ENCODE data around the gene DCP2. TPM values are rescaled to one million over a fixed set of nuclear protein-coding genes. Genes with fewer than 3 reads are reported as not detected.

Gene DCP2
- total RNA-seq, 1 experiment from 2014 or later: 186 TPM

DNA sequence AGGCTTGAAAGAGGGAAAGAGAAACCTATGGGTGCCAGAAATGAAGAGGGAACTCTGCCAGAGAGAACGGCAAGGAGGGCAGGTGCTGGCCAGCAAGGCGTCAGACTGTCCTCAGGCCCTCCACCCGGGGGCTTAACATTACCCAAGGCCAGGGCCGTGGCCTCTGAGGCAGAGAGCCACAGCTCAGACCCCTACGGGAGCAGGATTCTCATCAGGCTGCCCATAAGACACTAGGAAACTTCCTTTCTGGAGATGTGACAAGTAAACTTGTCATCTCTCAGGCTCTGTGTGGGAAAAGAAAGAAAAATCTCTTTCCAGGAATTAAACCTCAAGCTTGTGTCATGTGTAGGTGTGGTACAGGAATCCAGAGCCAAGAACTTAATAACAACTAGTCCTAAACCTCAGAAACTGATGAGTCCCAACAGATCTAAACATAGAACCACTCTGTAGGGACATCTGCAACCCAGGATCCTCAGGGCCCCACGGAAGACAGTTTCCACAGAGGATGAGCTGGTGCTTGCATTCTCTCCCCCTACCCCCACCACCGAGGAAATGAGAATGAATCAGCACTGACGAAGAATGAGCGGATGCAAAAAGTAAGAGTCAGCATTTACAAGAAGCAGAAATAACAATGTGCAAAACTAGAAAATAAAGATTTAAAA lies 74.3 kb downstream of the DCP2 start (continued):
- TF ChIP-seq USF1 (CRISPR knock-in tag; IDR thresholded peaks at IDR 0.05) (no peak), PREB (CRISPR knock-in tag; IDR thresholded peaks at IDR 0.05; ENCODE audit: borderline replicate concordance) (no peak)

DNA sequence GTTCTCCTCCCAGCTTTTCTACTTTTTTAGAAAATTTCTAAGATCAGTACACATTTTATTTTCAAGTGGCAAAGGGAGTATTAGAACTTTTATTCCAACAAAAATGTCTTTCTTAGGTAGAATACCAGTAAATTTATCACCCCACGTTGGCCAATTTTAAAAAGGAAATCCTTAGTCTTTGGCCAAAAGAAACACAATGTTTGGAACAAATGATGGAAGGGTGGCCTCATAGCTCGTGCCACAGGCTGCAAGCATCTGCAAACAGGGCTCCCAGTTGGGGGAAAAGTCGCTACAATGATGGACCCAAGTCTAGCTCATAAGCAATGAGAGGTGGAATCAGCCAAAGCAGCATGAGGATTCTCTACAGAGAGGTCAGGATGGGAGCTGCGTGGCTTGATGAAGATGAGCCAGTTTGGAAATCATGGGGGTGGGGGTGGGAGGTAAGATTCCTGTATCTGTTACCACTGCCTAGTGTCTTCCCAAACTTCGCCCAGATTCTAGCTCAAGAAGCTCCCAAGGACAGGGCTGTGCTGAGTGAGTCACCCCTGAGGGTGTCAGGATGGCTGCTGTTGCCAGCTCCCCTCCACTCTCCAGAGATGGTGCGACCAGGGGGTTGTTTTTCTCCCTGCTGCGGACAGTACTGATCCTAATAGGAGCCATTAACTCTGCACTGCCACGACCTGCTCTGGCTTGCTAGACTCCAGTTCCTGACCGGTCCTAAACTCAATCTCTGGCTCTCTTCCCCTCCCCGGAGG lies 75.6 kb downstream of the DCP2 start:
- H3K4me3 Mint-ChIP-seq: no peak overlapping the region
- no peak overlapping the region; the same call in 1 of the 2 replicates for H3K27ac Mint-ChIP-seq
- no peaks in the 10 kb centered on the region for H3K27me3 Mint-ChIP-seq (ENCODE audit: low read depth)
- ATAC-seq: no peak
- H3K36me3 Mint-ChIP-seq: peaks cover 19% of the 10 kb centered on the region
- ChIA-PET CTCF (interaction anchor here (0.7 to 1.5 kb wide), 5 partner anchors 18 to 459 kb away, joined by 3 to 4 read pairs (median 3); no protein-coding TSS in a partner anchor), POLR2A (no interaction called here)
- DNase-seq (ENCODE audit: low spot score): no peak
- no peaks in the 10 kb centered on the region for H3K9me3 Mint-ChIP-seq
- H3K4me1 Mint-ChIP-seq: peaks cover 4% of the 10 kb centered on the region; the same call in 1 of the 2 replicates
- TF ChIP-seq PRRX2 (CRISPR knock-in tag; IDR thresholded peaks at IDR 0.05): no peak
- TF ChIP-seq, protein P1, sequence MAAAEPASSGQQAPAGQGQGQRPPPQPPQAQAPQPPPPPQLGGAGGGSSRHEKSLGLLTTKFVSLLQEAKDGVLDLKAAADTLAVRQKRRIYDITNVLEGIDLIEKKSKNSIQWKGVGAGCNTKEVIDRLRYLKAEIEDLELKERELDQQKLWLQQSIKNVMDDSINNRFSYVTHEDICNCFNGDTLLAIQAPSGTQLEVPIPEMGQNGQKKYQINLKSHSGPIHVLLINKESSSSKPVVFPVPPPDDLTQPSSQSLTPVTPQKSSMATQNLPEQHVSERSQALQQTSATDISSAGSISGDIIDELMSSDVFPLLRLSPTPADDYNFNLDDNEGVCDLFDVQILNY (CRISPR knock-in tag; IDR thresholded peaks at IDR 0.05): no peak
- no peak for TF ChIP-seq ZNF423 (CRISPR knock-in tag; IDR thresholded peaks at IDR 0.05)
- TF ChIP-seq, protein P2, sequence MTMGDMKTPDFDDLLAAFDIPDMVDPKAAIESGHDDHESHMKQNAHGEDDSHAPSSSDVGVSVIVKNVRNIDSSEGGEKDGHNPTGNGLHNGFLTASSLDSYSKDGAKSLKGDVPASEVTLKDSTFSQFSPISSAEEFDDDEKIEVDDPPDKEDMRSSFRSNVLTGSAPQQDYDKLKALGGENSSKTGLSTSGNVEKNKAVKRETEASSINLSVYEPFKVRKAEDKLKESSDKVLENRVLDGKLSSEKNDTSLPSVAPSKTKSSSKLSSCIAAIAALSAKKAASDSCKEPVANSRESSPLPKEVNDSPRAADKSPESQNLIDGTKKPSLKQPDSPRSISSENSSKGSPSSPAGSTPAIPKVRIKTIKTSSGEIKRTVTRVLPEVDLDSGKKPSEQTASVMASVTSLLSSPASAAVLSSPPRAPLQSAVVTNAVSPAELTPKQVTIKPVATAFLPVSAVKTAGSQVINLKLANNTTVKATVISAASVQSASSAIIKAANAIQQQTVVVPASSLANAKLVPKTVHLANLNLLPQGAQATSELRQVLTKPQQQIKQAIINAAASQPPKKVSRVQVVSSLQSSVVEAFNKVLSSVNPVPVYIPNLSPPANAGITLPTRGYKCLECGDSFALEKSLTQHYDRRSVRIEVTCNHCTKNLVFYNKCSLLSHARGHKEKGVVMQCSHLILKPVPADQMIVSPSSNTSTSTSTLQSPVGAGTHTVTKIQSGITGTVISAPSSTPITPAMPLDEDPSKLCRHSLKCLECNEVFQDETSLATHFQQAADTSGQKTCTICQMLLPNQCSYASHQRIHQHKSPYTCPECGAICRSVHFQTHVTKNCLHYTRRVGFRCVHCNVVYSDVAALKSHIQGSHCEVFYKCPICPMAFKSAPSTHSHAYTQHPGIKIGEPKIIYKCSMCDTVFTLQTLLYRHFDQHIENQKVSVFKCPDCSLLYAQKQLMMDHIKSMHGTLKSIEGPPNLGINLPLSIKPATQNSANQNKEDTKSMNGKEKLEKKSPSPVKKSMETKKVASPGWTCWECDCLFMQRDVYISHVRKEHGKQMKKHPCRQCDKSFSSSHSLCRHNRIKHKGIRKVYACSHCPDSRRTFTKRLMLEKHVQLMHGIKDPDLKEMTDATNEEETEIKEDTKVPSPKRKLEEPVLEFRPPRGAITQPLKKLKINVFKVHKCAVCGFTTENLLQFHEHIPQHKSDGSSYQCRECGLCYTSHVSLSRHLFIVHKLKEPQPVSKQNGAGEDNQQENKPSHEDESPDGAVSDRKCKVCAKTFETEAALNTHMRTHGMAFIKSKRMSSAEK (CRISPR knock-in tag; IDR thresholded peaks at IDR 0.05; ENCODE audit: borderline replicate concordance): no peak
- no peak for TF ChIP-seq ZNF121 (CRISPR knock-in tag; IDR thresholded peaks at IDR 0.05)
- no peak for TF ChIP-seq SOX15 (CRISPR knock-in tag; IDR thresholded peaks at IDR 0.05)
- TF ChIP-seq TCF7 (CRISPR knock-in tag; IDR thresholded peaks at IDR 0.05; ENCODE audit: low read depth): no peak
- TF ChIP-seq, protein P3, sequence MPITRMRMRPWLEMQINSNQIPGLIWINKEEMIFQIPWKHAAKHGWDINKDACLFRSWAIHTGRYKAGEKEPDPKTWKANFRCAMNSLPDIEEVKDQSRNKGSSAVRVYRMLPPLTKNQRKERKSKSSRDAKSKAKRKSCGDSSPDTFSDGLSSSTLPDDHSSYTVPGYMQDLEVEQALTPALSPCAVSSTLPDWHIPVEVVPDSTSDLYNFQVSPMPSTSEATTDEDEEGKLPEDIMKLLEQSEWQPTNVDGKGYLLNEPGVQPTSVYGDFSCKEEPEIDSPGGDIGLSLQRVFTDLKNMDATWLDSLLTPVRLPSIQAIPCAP (CRISPR knock-in tag; IDR thresholded peaks at IDR 0.05): no peak
- TF ChIP-seq, protein P4, sequence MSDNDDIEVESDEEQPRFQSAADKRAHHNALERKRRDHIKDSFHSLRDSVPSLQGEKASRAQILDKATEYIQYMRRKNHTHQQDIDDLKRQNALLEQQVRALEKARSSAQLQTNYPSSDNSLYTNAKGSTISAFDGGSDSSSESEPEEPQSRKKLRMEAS (CRISPR knock-in tag; IDR thresholded peaks at IDR 0.05): no peak
- TF ChIP-seq, protein P5, sequence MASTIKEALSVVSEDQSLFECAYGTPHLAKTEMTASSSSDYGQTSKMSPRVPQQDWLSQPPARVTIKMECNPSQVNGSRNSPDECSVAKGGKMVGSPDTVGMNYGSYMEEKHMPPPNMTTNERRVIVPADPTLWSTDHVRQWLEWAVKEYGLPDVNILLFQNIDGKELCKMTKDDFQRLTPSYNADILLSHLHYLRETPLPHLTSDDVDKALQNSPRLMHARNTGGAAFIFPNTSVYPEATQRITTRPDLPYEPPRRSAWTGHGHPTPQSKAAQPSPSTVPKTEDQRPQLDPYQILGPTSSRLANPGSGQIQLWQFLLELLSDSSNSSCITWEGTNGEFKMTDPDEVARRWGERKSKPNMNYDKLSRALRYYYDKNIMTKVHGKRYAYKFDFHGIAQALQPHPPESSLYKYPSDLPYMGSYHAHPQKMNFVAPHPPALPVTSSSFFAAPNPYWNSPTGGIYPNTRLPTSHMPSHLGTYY (CRISPR knock-in tag; IDR thresholded peaks at IDR 0.05): no peak
- TF ChIP-seq, protein P6, sequence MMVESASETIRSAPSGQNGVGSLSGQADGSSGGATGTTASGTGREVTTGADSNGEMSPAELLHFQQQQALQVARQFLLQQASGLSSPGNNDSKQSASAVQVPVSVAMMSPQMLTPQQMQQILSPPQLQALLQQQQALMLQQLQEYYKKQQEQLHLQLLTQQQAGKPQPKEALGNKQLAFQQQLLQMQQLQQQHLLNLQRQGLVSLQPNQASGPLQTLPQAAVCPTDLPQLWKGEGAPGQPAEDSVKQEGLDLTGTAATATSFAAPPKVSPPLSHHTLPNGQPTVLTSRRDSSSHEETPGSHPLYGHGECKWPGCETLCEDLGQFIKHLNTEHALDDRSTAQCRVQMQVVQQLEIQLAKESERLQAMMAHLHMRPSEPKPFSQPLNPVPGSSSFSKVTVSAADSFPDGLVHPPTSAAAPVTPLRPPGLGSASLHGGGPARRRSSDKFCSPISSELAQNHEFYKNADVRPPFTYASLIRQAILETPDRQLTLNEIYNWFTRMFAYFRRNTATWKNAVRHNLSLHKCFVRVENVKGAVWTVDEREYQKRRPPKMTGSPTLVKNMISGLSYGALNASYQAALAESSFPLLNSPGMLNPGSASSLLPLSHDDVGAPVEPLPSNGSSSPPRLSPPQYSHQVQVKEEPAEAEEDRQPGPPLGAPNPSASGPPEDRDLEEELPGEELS (CRISPR knock-in tag; IDR thresholded peaks at IDR 0.05): no peak
- TF ChIP-seq TEAD1 (CRISPR knock-in tag; IDR thresholded peaks at IDR 0.05): no peak
- TF ChIP-seq E2F4 (CRISPR knock-in tag; IDR thresholded peaks at IDR 0.05; ENCODE audit: borderline replicate concordance, low read depth): no peak
- TF ChIP-seq FOXP1 (CRISPR knock-in tag; IDR thresholded peaks at IDR 0.05; ENCODE audit: borderline replicate concordance): no peak
- TF ChIP-seq NFE2L1 (CRISPR knock-in tag; IDR thresholded peaks at IDR 0.05): no peak
- no peak for TF ChIP-seq ZNF138 (CRISPR knock-in tag; conservative IDR thresholded peaks at IDR 0.05)
- no peak for TF ChIP-seq ZNF425 (CRISPR knock-in tag; conservative IDR thresholded peaks at IDR 0.05)

Data from WTC11 (cell line).